Vagina (tissue), 2 donors: Measurements from ENCODE around the gene SYT1.

Source experiments
- POLR2AphosphoS5 ChIP-seq, 2 donors: sonication (generic); formaldehyde crosslinking; IDR thresholded peaks; one replicate each; pipeline ENCODE4 v1.9.0; 2017; ENCODE audit warnings: antibody characterized with exemption in 2 of 2, mild to moderate bottlenecking in 2 of 2, low read depth in 1 of 2; ENCODE audit not compliant: insufficient read depth in 1 of 2
- TF ChIP-seq, protein P1 (sequence below), 3 experiments: fragments of 450-650 bp in 2 of 3; fragments of 200-600 bp in 1 of 3; sonication (generic) in 1 of 3; IDR thresholded peaks; one replicate each; pipeline ENCODE4 v1.5.1; 2017 to 2019; ENCODE audit warnings: antibody characterized with exemption in 3 of 3, mild to moderate bottlenecking in 2 of 3, moderate library complexity in 2 of 3

DNA sequence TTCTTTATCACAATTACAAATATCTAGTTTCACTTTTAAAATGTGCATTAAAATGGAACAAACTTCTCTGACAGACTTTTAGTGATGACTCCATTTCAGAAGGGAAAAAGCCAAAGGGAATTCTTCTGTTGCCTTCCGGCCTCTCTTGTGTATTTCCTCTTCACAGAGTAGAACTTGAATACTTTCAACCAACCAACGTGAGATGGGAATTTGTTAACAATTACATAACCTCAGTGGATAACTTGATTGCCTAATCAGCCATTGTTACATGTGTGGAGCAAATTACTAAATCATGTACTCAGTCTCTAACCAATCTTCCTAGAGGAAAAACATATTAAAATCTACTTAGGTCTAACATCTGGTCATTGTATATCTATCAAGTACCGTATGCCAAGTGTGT, 291.1 kb downstream of the SYT1 start:
- TF ChIP-seq, protein P1, sequence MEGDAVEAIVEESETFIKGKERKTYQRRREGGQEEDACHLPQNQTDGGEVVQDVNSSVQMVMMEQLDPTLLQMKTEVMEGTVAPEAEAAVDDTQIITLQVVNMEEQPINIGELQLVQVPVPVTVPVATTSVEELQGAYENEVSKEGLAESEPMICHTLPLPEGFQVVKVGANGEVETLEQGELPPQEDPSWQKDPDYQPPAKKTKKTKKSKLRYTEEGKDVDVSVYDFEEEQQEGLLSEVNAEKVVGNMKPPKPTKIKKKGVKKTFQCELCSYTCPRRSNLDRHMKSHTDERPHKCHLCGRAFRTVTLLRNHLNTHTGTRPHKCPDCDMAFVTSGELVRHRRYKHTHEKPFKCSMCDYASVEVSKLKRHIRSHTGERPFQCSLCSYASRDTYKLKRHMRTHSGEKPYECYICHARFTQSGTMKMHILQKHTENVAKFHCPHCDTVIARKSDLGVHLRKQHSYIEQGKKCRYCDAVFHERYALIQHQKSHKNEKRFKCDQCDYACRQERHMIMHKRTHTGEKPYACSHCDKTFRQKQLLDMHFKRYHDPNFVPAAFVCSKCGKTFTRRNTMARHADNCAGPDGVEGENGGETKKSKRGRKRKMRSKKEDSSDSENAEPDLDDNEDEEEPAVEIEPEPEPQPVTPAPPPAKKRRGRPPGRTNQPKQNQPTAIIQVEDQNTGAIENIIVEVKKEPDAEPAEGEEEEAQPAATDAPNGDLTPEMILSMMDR (IDR thresholded peaks at IDR 0.05) = no peak
- no peak for TF ChIP-seq POLR2AphosphoS5 (IDR thresholded peaks at IDR 0.05; ENCODE audit: insufficient read depth in 1 of 2, low read depth in 1 of 2)
